ENCODE data around the gene CLCA2. TPM values are rescaled to one million over a fixed set of nuclear protein-coding genes. Genes with fewer than 3 reads are reported as not detected.

Gene CLCA2
- total and polyA plus RNA-seq, 2 donors (not counting 1 experiment from before 2014, with no cell fraction given) = not detected

- H3K27me3 ChIP-seq (replicated peaks in 1 of 4; ENCODE audit: control extremely low read depth in 1 of 4, control insufficient read depth in 3 of 4, insufficient read depth in 4 of 4, low read length in 3 of 4) = no peaks in the 10 kb centered on the region
- H3K27me3 Mint-ChIP-seq = no peaks in the 10 kb centered on the region
- no peak for TF ChIP-seq EZH2 (IDR thresholded peaks at IDR 0.05; ENCODE audit: borderline replicate concordance, insufficient read depth, low read depth, low read length, poor library complexity, severe bottlenecking)
- TF ChIP-seq, protein P1, sequence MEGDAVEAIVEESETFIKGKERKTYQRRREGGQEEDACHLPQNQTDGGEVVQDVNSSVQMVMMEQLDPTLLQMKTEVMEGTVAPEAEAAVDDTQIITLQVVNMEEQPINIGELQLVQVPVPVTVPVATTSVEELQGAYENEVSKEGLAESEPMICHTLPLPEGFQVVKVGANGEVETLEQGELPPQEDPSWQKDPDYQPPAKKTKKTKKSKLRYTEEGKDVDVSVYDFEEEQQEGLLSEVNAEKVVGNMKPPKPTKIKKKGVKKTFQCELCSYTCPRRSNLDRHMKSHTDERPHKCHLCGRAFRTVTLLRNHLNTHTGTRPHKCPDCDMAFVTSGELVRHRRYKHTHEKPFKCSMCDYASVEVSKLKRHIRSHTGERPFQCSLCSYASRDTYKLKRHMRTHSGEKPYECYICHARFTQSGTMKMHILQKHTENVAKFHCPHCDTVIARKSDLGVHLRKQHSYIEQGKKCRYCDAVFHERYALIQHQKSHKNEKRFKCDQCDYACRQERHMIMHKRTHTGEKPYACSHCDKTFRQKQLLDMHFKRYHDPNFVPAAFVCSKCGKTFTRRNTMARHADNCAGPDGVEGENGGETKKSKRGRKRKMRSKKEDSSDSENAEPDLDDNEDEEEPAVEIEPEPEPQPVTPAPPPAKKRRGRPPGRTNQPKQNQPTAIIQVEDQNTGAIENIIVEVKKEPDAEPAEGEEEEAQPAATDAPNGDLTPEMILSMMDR (IDR thresholded peaks at IDR 0.05) = no peak
- peak overlapping the region; percentile 89 for H3K9ac ChIP-seq (ENCODE audit: low read length)
- ChIA-PET CTCF (interaction anchor here (0.6 to 1.9 kb wide), 6 partner anchors 16 to 308 kb away, joined by 3 to 13 read pairs (median 6); partner anchors contain the start of gene SH3GLB1), POLR2A (interaction anchor here (1.3 to 2.0 kb wide), 2 partner anchors 9 to 308 kb away, joined by 3 to 12 read pairs; partner anchors contain the start of gene SH3GLB1)
- H3K79me2 ChIP-seq (ENCODE audit: control insufficient read depth, insufficient read depth, low read length) = peaks cover 13% of the 10 kb centered on the region
- 0% methylated on average over 5 of the region's 9 CpGs for WGBS (ENCODE audit: insufficient coverage)
- no peak for DNase-seq
- peak overlapping the region; percentile 97 for H3K27ac Mint-ChIP-seq
- H3K4me1 ChIP-seq (ENCODE audit: control insufficient read depth in 2 of 2, insufficient read depth in 2 of 2, low read length in 2 of 2) = peaks cover 12 to 15% of the 10 kb centered on the region in 2 donors
- H3K9me3 Mint-ChIP-seq (ENCODE audit: insufficient read depth) = no peaks in the 10 kb centered on the region
- H3K4me3 Mint-ChIP-seq = peak overlapping the region; percentile 99
- peak overlapping the region; percentile 82 for H3K4me2 ChIP-seq (replicated peaks; ENCODE audit: low read depth, low read length, poor library complexity, severe bottlenecking)
- ATAC-seq (ENCODE audit: low read depth) = peak; percentile 6
- H3K36me3 ChIP-seq (replicated peaks in 1 of 2; ENCODE audit: control extremely low read depth in 1 of 2, control insufficient read depth in 1 of 2, extremely low read depth in 1 of 2, insufficient read depth in 2 of 2, low read length in 1 of 2) = no peaks in the 10 kb centered on the region
- peaks cover 0 to 1% (median 0%) of the 10 kb centered on the region in 3 donors for H3K9me3 ChIP-seq (ENCODE audit: control extremely low read depth in 1 of 3, control insufficient read depth in 2 of 3, insufficient read depth in 1 of 3, low read length in 2 of 3)
- peak overlapping the region; percentile 82 to 90 for H3K27ac ChIP-seq (ENCODE audit: low read length in 2 of 2)
- H3K4me3 ChIP-seq (ENCODE audit: control extremely low read depth in 1 of 5, extremely low read depth in 1 of 5, insufficient read depth in 1 of 5, low read depth in 2 of 5, low read length in 4 of 5) = peak overlapping the region; percentile 83 to 98 (median 87)
- no peaks in the 10 kb centered on the region for H4K20me1 ChIP-seq (ENCODE audit: control insufficient read depth, insufficient read depth, low read length, poor library complexity, severe bottlenecking)
- intact Hi-C loops (cut with micrococcal nuclease) = loop anchor here (1.0 to 10.0 kb wide), 7 partner anchors 16 to 941 kb away; partner anchors contain the start of genes HS2ST1, SELENOF and SH3GLB1
- peak overlapping the region; percentile 96 for H2AFZ ChIP-seq (ENCODE audit: insufficient read depth, low read depth, low read length, poor library complexity, severe bottlenecking)
- H3K4me1 Mint-ChIP-seq = peaks cover 30% of the 10 kb centered on the region
Measured at GRCh38 chr1:86396498-86396890, 27.5 kb upstream of the CLCA2 start.

GRCh38 chr1:86409416-86410021 is 14.5 kb upstream of the CLCA2 start:
- no peak overlapping the region for H3K4me2 ChIP-seq (replicated peaks; ENCODE audit: low read depth, low read length, poor library complexity, severe bottlenecking)
- DNase-seq = no peak
- Mint-ChIP-seq H3K27ac (no peak overlapping the region), H3K4me3 (no peak overlapping the region), H3K4me1 (no peaks in the 10 kb centered on the region), H3K9me3 (ENCODE audit: insufficient read depth) (no peaks in the 10 kb centered on the region), H3K27me3 (no peaks in the 10 kb centered on the region)
- H4K20me1 ChIP-seq (ENCODE audit: control insufficient read depth, insufficient read depth, low read length, poor library complexity, severe bottlenecking) = no peaks in the 10 kb centered on the region
- no peaks in the 10 kb centered on the region for H3K27me3 ChIP-seq (replicated peaks in 1 of 4; ENCODE audit: control extremely low read depth in 1 of 4, control insufficient read depth in 3 of 4, insufficient read depth in 4 of 4, low read length in 3 of 4)
- no peaks in the 10 kb centered on the region for H3K4me1 ChIP-seq (ENCODE audit: control insufficient read depth in 2 of 2, insufficient read depth in 2 of 2, low read length in 2 of 2)
- TF ChIP-seq, protein P1 (IDR thresholded peaks at IDR 0.05) = no peak
- no peak for TF ChIP-seq EZH2 (IDR thresholded peaks at IDR 0.05; ENCODE audit: borderline replicate concordance, insufficient read depth, low read depth, low read length, poor library complexity, severe bottlenecking)
- H3K36me3 ChIP-seq (replicated peaks in 1 of 2; ENCODE audit: control extremely low read depth in 1 of 2, control insufficient read depth in 1 of 2, extremely low read depth in 1 of 2, insufficient read depth in 2 of 2, low read length in 1 of 2) = no peaks in the 10 kb centered on the region
- CTCF ChIA-PET = interaction anchor here (1.2 kb wide), 1 partner anchor 64 kb away, joined by 4 read pairs; no protein-coding TSS in a partner anchor
- H3K79me2 ChIP-seq (ENCODE audit: control insufficient read depth, insufficient read depth, low read length) = no peaks in the 10 kb centered on the region
- no peak overlapping the region for H2AFZ ChIP-seq (ENCODE audit: insufficient read depth, low read depth, low read length, poor library complexity, severe bottlenecking)
- H3K9me3 ChIP-seq (ENCODE audit: control extremely low read depth in 1 of 3, control insufficient read depth in 2 of 3, insufficient read depth in 1 of 3, low read length in 2 of 3) = no peaks in the 10 kb centered on the region
- 87% methylated on average over 5 of the region's 6 CpGs for WGBS (ENCODE audit: insufficient coverage)
- no peak overlapping the region for H3K27ac ChIP-seq (ENCODE audit: low read length in 2 of 2)
- intact Hi-C loops (cut with micrococcal nuclease) = no loop called here
- ATAC-seq (ENCODE audit: low read depth) = no peak
- no peak overlapping the region for H3K9ac ChIP-seq (ENCODE audit: low read length)
- no peak overlapping the region for H3K4me3 ChIP-seq (ENCODE audit: control extremely low read depth in 1 of 5, extremely low read depth in 1 of 5, insufficient read depth in 1 of 5, low read depth in 2 of 5, low read length in 4 of 5)
- POLR2A ChIA-PET = no interaction called here

All from B cell (primary cell).